BE2C (cell line): ENCODE results near the gene KCNQ5.

Experiments
- DNase-seq: peaks from one replicate; pipeline ENCODE4 v3.0.0-alpha.2; 2020
- H3K27me3 ChIP-seq: fragments of 250-450 bp; sonication (Bioruptor Pico); 2 replicates; pipeline ENCODE4 v1.5.1; 2020; ENCODE audit warnings: mild to moderate bottlenecking
- H3K36me3 ChIP-seq: fragments of 250-450 bp; sonication (Bioruptor Pico); 2 replicates; pipeline ENCODE4 v1.5.1; 2020; ENCODE audit warnings: mild to moderate bottlenecking
- H3K4me1 ChIP-seq: fragments of 250-450 bp; sonication (Bioruptor Pico); 2 replicates; pipeline ENCODE4 v1.5.1; 2020
- H3K4me3 ChIP-seq: 2 replicates; pipeline ENCODE4 v1.5.1; 2011; ENCODE audit warnings: low read depth, low read length
- H3K9me3 ChIP-seq: fragments of 250-450 bp; sonication (Bioruptor Pico); 2 replicates; pipeline ENCODE4 v1.5.1; 2020
- TF ChIP-seq, protein P1 (sequence below): IDR thresholded peaks from 2 replicates; pipeline ENCODE4 v1.5.1; 2012; ENCODE audit warnings: mild to moderate bottlenecking, low read depth, low read length

KCNQ5 gene

GRCh38 chr6:72936766-72937559, 315.1 kb downstream of the KCNQ5 start:
- Histone ChIP-seq H3K9me3 (no peaks in the 10 kb centered on the region), H3K36me3 (no peaks in the 10 kb centered on the region), H3K4me3 (no peak overlapping the region), H3K4me1 (no peaks in the 10 kb centered on the region), H3K27me3 (no peaks in the 10 kb centered on the region)
- TF ChIP-seq, protein P1, sequence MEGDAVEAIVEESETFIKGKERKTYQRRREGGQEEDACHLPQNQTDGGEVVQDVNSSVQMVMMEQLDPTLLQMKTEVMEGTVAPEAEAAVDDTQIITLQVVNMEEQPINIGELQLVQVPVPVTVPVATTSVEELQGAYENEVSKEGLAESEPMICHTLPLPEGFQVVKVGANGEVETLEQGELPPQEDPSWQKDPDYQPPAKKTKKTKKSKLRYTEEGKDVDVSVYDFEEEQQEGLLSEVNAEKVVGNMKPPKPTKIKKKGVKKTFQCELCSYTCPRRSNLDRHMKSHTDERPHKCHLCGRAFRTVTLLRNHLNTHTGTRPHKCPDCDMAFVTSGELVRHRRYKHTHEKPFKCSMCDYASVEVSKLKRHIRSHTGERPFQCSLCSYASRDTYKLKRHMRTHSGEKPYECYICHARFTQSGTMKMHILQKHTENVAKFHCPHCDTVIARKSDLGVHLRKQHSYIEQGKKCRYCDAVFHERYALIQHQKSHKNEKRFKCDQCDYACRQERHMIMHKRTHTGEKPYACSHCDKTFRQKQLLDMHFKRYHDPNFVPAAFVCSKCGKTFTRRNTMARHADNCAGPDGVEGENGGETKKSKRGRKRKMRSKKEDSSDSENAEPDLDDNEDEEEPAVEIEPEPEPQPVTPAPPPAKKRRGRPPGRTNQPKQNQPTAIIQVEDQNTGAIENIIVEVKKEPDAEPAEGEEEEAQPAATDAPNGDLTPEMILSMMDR, result no peak
- no peak for DNase-seq

DNA sequence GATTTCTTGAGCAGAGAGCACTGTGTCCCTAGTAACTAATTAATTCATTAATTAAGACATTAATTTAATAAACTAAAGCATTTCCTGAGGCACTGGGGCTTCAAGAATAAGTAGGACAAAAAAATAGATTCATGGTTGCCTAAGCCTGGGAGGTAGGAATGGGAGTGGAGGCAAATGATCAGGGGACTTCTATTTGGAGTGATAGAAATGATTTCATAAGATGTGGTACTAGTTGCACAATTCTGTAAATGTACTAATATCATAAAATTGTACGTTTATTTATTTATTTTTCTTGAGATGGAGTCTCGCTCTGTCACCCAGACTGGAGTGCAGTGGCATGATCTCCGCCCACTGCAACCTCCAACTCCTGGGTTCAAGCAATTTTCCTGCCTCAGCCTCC, 316.2 kb downstream of the KCNQ5 start:
- DNase-seq, result no peak
- TF ChIP-seq, protein P1, result no peak
- no peaks in the 10 kb centered on the region for H3K27me3 ChIP-seq
- no peaks in the 10 kb centered on the region for H3K36me3 ChIP-seq
- no peaks in the 10 kb centered on the region for H3K9me3 ChIP-seq
- H3K4me1 ChIP-seq, result no peaks in the 10 kb centered on the region
- no peak overlapping the region for H3K4me3 ChIP-seq

DNA sequence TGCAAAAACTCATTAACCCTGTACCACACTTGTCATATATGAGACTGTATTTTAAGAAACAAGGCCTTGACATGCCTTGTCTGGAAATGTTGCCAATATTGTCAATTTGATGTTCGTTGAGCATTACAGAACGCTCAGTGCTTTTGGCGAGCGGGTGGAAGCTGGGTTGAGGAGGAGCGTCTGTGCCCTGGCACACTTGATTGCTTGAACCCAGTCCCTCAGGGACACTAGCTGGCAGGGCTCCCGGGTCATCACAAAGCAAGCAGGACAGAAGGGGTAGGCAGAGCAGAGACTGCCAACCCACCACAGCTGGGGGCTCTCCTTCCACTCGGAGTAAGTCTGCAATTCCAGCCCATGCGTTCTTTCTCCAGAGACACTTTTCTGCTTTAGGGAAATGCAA, 317.1 kb downstream of the KCNQ5 start:
- Histone ChIP-seq H3K27me3 (no peaks in the 10 kb centered on the region), H3K36me3 (no peaks in the 10 kb centered on the region), H3K4me3 (no peak overlapping the region), H3K4me1 (no peaks in the 10 kb centered on the region), H3K9me3 (no peaks in the 10 kb centered on the region)
- no peak for DNase-seq
- TF ChIP-seq, protein P1, result no peak

DNA sequence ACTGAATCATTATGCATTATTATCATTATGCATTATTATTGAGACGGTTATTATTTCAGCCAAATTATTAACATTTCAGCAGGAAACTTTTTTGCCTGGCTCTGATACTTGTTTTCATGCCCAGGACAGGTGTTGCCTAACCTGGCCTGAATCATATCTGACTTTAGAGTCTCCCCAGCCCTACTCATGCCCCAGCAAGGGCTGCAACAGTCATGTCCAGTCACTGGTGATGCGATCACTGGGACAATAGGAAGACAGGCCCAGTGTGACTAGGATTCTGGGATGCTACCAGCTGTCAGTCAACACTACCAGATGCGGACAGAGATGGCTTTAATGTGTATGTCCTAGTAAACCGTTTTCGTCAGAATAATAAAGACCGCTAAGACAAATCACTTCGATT, 318.4 kb downstream of the KCNQ5 start:
- no peak for DNase-seq
- TF ChIP-seq, protein P1, result no peak
- no peaks in the 10 kb centered on the region for H3K4me1 ChIP-seq

DNA sequence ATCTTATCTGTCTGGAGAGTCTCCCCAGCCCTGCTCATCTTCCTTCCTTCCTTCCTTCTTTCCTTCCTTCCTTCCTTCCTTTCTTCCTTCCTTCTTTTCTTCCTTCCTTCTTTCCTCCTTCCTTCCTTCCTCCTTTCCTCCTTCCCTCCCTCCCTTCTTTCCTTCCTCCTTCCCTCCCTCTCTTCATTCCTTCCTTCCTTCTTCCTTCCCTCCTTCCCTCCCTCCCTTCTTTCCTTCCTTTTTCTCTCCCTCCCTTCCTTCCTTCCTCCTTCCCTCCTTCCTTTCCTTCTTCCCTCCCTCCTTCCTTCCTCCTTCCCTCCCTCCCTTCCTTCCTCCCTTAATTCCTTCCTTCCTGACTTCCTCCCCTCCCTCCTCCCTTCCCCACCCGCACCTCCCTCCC, 319.4 kb downstream of the KCNQ5 start:
- Histone ChIP-seq H3K9me3 (no peaks in the 10 kb centered on the region), H3K4me3 (no peak overlapping the region), H3K4me1 (no peaks in the 10 kb centered on the region), H3K36me3 (no peaks in the 10 kb centered on the region), H3K27me3 (no peaks in the 10 kb centered on the region)
- TF ChIP-seq, protein P1, result no peak
- no peak for DNase-seq

More for the DNA sequence above, 318.4 kb downstream of the KCNQ5 start:
- H3K27me3 ChIP-seq, result no peaks in the 10 kb centered on the region
- H3K9me3 ChIP-seq, result no peaks in the 10 kb centered on the region
- no peaks in the 10 kb centered on the region for H3K36me3 ChIP-seq
- H3K4me3 ChIP-seq, result no peak overlapping the region

- H3K36me3 ChIP-seq, result no peaks in the 10 kb centered on the region
- DNase-seq, result no peak
- TF ChIP-seq, protein P1, result no peak
- no peaks in the 10 kb centered on the region for H3K27me3 ChIP-seq
- H3K9me3 ChIP-seq, result no peaks in the 10 kb centered on the region
- H3K4me3 ChIP-seq, result no peak overlapping the region
- no peaks in the 10 kb centered on the region for H3K4me1 ChIP-seq
These were observed 319.9 kb downstream of the KCNQ5 start for GRCh38 chr6:72941751-72942150.
